ENCODE results near the gene COL19A1.

- TF ChIP-seq ZNF143 (CRISPR knock-in tag; IDR thresholded peaks at IDR 0.05) (no peak), HCFC1 (IDR thresholded peaks at IDR 0.05; ENCODE audit: low read depth, low read length) (no peak), ZC3H11A (IDR thresholded peaks at IDR 0.05; ENCODE audit: low read depth, low read length) (no peak), PCBP1 (IDR thresholded peaks at IDR 0.05; ENCODE audit: low read depth, low read length, poor library complexity, severe bottlenecking) (no peak), CTCF (IDR thresholded peaks at IDR 0.05 in 2 of 3, conservative IDR thresholded peaks at IDR 0.05 in 1 of 3; ENCODE audit: insufficient read depth in 2 of 3, low read depth in 1 of 3, low read length in 3 of 3) (no peak), EZH2 (IDR thresholded peaks at IDR 0.05; ENCODE audit: borderline replicate concordance, low read depth, low read length) (no peak), ZNF79 (CRISPR knock-in tag; IDR thresholded peaks at IDR 0.05; ENCODE audit: low read depth) (no peak), GABPB1 (CRISPR knock-in tag; IDR thresholded peaks at IDR 0.05) (no peak), MYNN (IDR thresholded peaks at IDR 0.05) (no peak), MYNN (CRISPR knock-in tag; IDR thresholded peaks at IDR 0.05) (no peak), REST (IDR thresholded peaks at IDR 0.05; ENCODE audit: borderline replicate concordance) (no peak), REST (CRISPR knock-in tag; IDR thresholded peaks at IDR 0.05; ENCODE audit: low read depth) (no peak)
Observed at GRCh38 chr6:70059039-70059719, 192.8 kb downstream of the COL19A1 start.
